ENCODE results near the gene REC8. TPM values are rescaled to one million over a fixed set of nuclear protein-coding genes. Genes with fewer than 3 reads are reported as not detected.

Gene REC8, protein sequence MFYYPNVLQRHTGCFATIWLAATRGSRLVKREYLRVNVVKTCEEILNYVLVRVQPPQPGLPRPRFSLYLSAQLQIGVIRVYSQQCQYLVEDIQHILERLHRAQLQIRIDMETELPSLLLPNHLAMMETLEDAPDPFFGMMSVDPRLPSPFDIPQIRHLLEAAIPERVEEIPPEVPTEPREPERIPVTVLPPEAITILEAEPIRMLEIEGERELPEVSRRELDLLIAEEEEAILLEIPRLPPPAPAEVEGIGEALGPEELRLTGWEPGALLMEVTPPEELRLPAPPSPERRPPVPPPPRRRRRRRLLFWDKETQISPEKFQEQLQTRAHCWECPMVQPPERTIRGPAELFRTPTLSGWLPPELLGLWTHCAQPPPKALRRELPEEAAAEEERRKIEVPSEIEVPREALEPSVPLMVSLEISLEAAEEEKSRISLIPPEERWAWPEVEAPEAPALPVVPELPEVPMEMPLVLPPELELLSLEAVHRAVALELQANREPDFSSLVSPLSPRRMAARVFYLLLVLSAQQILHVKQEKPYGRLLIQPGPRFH
- 26.2 TPM for polyA plus RNA-seq (2013, experiment 1 of 2)
- 40.6 TPM for polyA plus RNA-seq (2013, experiment 2 of 2)

DNA sequence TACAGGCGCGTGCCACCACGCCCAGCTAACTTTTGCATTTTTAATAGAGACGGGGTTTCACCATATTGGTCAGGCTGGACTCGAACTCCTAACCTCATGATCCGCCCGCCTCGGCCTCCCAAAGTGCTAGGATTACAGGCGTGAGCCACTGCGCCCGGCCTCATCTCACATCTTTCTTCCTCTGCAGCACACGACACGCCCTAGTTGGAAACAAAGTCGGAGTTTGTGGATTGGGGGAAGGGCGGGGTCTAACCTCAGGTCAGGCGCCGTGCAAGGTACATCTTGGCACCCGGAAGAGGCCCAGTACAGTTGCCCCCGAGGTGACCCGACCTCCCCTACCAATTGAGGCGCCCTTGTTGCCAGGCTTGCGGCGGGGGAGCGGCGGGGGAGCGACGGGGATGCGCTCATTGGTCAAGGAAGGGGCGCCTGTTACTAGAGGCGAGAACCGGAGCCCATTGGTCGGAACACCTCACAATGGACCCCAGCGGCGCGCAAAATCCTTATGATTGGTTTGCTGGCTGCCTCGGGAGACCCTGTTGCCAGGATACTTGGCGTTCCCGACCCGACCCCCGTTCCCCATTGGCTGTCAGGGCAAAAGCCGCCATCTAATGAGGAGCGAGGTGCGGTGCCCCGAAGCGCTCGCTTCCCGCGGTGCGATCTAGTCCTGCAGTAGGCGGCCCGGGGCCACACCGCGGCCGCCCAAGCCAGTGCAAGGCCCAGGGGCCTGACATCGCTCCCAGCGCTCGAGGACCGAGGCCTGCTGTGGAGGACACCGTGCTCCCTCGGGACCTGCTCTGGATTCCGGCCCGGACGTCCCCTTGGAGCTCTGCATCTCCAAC is at the start of gene REC8:
Gene REC8, plus strand, starts transcription at position 659 of the 839 bp plus-strand sequence. CDS start 473 bp downstream, outside the sequence.
- H3K27me3 ChIP-seq (ENCODE audit: insufficient read depth, low read length) = no peaks in the 10 kb centered on the region
- 12% methylated on average over 63 of the region's 63 CpGs for WGBS
- H3K9ac ChIP-seq (ENCODE audit: low read depth, low read length) = no peak within 1 kb of the TSS; the same call in 1 of the 2 replicates
- H3K4me1 ChIP-seq (ENCODE audit: insufficient read depth, low read length) = no peaks in the 10 kb centered on the region
- H3K36me3 ChIP-seq (ENCODE audit: insufficient read depth, low read length) = peaks cover 13% of the 10 kb centered on the region
- H3K9me3 ChIP-seq (ENCODE audit: insufficient read depth, low read depth, low read length) = no peaks in the 10 kb centered on the region
- H3K27ac ChIP-seq (ENCODE audit: low read depth, low read length) = no peak within 1 kb of the TSS; the same call in 1 of the 2 replicates
- peak within 1 kb of the TSS; percentile 70 for H3K4me3 ChIP-seq (ENCODE audit: low read length)

DNA sequence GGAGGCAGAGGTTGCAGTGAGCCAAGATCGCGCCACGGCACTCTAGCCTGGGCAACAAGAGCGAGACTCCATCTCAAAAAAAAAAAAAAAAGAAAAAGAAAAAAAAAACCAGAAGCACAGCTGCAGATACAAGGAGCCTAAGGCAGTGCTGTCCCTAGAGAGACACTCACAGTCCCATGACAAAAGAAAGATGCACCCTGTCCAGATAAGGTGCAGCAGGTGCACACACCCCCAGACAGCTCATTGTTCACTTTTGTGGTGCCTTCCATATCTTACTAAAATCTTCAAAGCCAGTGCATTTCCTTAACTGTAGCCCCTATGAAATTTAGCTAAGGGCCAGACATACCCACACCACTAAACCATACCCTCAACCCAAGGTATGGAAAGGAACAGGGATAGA is 49.5 kb upstream of the REC8 start:
- H3K9ac ChIP-seq (ENCODE audit: low read depth, low read length) = no peak overlapping the region
- no peaks in the 10 kb centered on the region for H3K27me3 ChIP-seq (ENCODE audit: insufficient read depth, low read length)
- no peak overlapping the region for H3K27ac ChIP-seq (ENCODE audit: low read depth, low read length)
- H3K36me3 ChIP-seq (ENCODE audit: insufficient read depth, low read length) = peaks cover 55% of the 10 kb centered on the region
- H3K4me1 ChIP-seq (ENCODE audit: insufficient read depth, low read length) = no peaks in the 10 kb centered on the region
- H3K4me3 ChIP-seq (ENCODE audit: low read length) = no peak overlapping the region
- 98% methylated on average over 4 of the region's 4 CpGs for WGBS
- H3K9me3 ChIP-seq (ENCODE audit: insufficient read depth, low read depth, low read length) = no peaks in the 10 kb centered on the region

DNA sequence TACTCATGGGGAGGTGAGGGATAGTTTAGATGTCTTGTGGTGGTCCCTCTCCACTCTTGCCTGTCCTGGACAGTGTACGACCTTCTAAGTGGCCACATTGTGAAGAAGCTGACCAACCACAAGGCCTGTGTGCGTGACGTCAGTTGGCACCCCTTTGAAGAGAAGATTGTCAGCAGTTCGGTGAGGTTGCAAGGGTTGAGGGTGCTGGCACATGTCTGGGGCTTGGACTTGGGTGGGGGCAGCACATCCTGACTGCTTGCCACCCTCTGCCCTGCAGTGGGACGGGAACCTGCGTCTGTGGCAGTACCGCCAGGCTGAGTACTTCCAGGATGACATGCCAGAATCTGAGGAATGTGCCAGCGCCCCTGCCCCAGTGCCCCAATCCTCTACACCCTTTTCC is 49.0 kb upstream of the REC8 start:
- Histone ChIP-seq H3K27ac (ENCODE audit: low read depth, low read length) (no peak overlapping the region), H3K4me1 (ENCODE audit: insufficient read depth, low read length) (no peaks in the 10 kb centered on the region), H3K9ac (ENCODE audit: low read depth, low read length) (no peak overlapping the region), H3K36me3 (ENCODE audit: insufficient read depth, low read length) (peaks cover 51% of the 10 kb centered on the region), H3K4me3 (ENCODE audit: low read length) (no peak overlapping the region), H3K27me3 (ENCODE audit: insufficient read depth, low read length) (no peaks in the 10 kb centered on the region), H3K9me3 (ENCODE audit: insufficient read depth, low read depth, low read length) (no peaks in the 10 kb centered on the region)
- WGBS = 91% methylated on average over 8 of the region's 8 CpGs

DNA sequence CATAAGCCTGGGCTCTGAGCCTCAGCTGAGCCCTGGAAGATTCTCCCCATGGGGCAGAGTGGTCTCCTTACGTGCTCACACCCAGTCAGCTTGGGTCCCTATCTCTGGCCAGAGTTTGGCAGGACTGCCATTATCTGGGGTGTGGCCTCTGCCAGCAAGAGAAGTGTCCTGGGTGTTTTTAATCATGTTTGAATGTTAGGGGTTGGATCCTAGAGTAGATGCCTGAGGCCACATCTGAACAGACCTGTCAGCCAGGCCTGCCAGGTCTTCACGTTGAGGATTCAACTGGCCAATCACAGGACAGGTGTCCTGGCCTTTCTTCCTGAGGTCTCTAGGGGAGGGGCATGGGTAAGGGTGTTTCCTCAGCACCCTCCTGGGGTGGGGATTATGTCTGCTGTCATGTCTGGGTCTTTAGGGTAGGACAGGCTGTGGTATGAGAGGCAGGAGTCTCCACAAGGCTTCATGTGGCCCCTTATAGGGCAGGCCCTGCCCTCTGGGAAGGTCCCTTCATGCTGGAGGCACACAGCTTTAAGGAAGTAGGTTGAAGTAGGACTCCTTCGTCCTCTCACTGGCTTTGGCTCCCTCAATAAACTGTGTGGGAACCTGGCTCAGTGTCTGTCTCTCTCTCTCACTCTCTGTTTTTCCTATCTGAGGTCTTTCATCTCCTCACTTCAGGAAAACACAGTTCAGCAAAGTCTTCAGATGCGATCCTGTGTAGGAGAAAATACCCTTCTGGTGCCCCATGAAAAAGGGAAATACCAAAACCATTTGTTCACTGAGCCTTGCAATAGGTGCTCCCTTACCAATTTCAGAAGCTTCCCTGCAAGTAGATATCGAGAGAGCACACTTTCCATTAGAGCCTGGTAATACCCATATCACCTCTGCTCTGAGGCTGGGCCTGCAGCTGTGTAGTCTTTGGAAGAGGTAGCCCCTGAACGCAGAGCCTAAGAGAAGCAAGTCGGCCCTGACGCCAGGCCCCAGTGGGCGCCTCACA is 48.2 kb upstream of the REC8 start:
- Histone ChIP-seq H3K36me3 (ENCODE audit: insufficient read depth, low read length) (peaks cover 42% of the 10 kb centered on the region), H3K4me3 (ENCODE audit: low read length) (no peak overlapping the region), H3K9ac (ENCODE audit: low read depth, low read length) (no peak overlapping the region), H3K27me3 (ENCODE audit: insufficient read depth, low read length) (no peaks in the 10 kb centered on the region), H3K27ac (ENCODE audit: low read depth, low read length) (no peak overlapping the region), H3K4me1 (ENCODE audit: insufficient read depth, low read length) (no peaks in the 10 kb centered on the region), H3K9me3 (ENCODE audit: insufficient read depth, low read depth, low read length) (no peaks in the 10 kb centered on the region)
- WGBS = 88% methylated on average over 9 of the region's 9 CpGs

DNA sequence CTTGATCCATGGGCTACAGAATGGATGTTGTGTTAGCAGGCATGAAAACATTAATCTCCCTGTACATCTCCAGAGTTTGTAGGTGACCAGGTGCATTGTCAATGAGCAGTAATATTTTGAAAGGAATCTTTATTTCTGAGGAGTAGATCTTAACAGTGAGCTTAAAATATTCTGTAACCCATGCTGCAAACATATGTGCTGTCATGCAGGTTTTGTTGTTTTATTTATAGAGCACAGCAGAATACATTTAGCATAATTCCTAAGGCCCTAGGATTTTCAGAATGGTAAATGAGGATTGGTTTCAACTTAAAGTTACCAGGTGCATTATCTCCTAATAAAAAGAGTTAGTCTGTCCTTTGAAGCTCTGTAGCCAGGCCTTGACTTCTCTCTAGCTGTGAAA is 44.9 kb upstream of the REC8 start:
- H3K9me3 ChIP-seq (ENCODE audit: insufficient read depth, low read depth, low read length) = no peaks in the 10 kb centered on the region
- H3K27ac ChIP-seq (ENCODE audit: low read depth, low read length) = no peak overlapping the region
- no peaks in the 10 kb centered on the region for H3K27me3 ChIP-seq (ENCODE audit: insufficient read depth, low read length)
- no peak overlapping the region for H3K4me3 ChIP-seq (ENCODE audit: low read length)
- no peaks in the 10 kb centered on the region for H3K4me1 ChIP-seq (ENCODE audit: insufficient read depth, low read length)
- peaks cover 16% of the 10 kb centered on the region for H3K36me3 ChIP-seq (ENCODE audit: insufficient read depth, low read length)
- no peak overlapping the region for H3K9ac ChIP-seq (ENCODE audit: low read depth, low read length)

DNA sequence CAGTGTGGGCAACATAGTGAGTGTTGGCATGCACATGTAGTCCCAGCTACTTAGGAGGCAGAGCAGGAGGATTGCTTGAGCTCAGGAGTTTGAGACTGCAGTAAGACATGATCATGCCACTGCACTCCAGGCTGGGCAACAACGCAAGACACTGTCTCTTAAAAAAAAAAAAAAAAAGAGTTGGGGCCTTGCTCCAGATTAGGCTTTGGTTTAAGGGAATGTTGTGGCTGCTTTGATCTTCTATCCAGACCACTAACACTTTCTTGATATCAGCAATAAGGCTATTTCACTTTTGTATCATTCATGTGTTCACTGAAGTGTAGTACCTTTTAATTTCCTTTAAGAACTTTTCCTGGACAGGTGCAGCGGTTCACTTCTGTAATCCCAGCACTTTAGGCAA is 44.2 kb upstream of the REC8 start:
- Histone ChIP-seq H3K36me3 (ENCODE audit: insufficient read depth, low read length) (peaks cover 12% of the 10 kb centered on the region), H3K27me3 (ENCODE audit: insufficient read depth, low read length) (no peaks in the 10 kb centered on the region), H3K9me3 (ENCODE audit: insufficient read depth, low read depth, low read length) (no peaks in the 10 kb centered on the region), H3K9ac (ENCODE audit: low read depth, low read length) (no peak overlapping the region), H3K4me3 (ENCODE audit: low read length) (no peak overlapping the region), H3K27ac (ENCODE audit: low read depth, low read length) (no peak overlapping the region), H3K4me1 (ENCODE audit: insufficient read depth, low read length) (no peaks in the 10 kb centered on the region)
- 99% methylated on average over 2 of the region's 2 CpGs for WGBS

DNA sequence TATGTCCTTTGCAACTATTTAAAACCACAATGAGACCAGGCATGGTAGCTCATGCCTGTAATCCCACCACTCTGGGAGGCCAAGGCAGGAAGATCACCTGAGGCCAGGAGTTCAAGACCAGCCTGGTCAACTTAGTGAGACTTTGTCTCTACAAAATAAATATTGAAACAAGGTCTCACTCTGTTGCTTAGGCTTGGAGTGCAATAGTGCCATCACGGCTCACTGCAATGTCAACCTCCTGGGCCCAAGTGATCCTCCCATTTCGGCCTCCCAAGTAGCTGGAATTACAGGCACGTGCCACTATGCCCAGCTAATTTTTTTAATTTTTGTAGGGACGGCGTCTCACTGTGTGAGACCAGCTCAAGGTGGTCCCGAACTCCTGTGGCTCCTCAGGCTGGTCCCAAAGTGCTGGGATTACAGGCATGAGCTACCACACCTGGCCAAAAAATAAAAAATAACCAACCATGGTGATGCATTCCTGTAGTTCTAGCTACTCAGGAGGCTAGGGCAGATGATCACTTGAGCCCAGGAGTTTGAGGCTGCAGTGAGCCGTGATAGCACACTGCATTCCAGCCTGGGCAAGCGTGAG is 42.4 kb upstream of the REC8 start:
- no peaks in the 10 kb centered on the region for H3K4me1 ChIP-seq (ENCODE audit: insufficient read depth, low read length)
- no peak overlapping the region for H3K9ac ChIP-seq (ENCODE audit: low read depth, low read length)
- 90% methylated on average over 7 of the region's 8 CpGs for WGBS
- H3K36me3 ChIP-seq (ENCODE audit: insufficient read depth, low read length) = no peaks in the 10 kb centered on the region
- no peak overlapping the region for H3K4me3 ChIP-seq (ENCODE audit: low read length)
- no peaks in the 10 kb centered on the region for H3K9me3 ChIP-seq (ENCODE audit: insufficient read depth, low read depth, low read length)
- H3K27ac ChIP-seq (ENCODE audit: low read depth, low read length) = no peak overlapping the region
- H3K27me3 ChIP-seq (ENCODE audit: insufficient read depth, low read length) = no peaks in the 10 kb centered on the region

DNA sequence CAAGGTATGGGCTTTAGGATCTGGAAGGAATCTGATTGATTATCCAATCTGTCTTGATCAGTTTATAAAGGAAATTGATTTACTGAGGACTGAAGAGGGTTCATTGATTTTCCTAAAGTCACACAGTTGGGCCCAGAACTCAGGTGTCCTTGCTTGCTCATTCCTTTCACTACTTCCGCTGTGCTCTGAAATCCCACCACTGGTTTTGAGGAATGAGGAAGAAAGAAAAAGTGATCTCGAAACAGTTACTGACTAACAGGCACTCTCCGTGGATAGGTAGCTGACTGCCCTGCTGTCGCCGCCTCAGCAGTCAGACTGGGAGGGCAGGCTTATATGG is 41.5 kb upstream of the REC8 start, which contains the start of gene FITM1:
Gene FITM1, plus strand, starts transcription at position 280 of the 337 bp plus-strand sequence. CDS start 905 bp downstream, outside the sequence.
- Histone ChIP-seq H3K9ac (ENCODE audit: low read depth, low read length) (no peak within 1 kb of the TSS), H3K27me3 (ENCODE audit: insufficient read depth, low read length) (no peaks in the 10 kb centered on the region), H3K4me1 (ENCODE audit: insufficient read depth, low read length) (no peaks in the 10 kb centered on the region), H3K36me3 (ENCODE audit: insufficient read depth, low read length) (no peaks in the 10 kb centered on the region), H3K27ac (ENCODE audit: low read depth, low read length) (no peak within 1 kb of the TSS), H3K9me3 (ENCODE audit: insufficient read depth, low read depth, low read length) (no peaks in the 10 kb centered on the region), H3K4me3 (ENCODE audit: low read length) (no peak within 1 kb of the TSS)
- 90% methylated on average over 5 of the region's 5 CpGs for WGBS

DNA sequence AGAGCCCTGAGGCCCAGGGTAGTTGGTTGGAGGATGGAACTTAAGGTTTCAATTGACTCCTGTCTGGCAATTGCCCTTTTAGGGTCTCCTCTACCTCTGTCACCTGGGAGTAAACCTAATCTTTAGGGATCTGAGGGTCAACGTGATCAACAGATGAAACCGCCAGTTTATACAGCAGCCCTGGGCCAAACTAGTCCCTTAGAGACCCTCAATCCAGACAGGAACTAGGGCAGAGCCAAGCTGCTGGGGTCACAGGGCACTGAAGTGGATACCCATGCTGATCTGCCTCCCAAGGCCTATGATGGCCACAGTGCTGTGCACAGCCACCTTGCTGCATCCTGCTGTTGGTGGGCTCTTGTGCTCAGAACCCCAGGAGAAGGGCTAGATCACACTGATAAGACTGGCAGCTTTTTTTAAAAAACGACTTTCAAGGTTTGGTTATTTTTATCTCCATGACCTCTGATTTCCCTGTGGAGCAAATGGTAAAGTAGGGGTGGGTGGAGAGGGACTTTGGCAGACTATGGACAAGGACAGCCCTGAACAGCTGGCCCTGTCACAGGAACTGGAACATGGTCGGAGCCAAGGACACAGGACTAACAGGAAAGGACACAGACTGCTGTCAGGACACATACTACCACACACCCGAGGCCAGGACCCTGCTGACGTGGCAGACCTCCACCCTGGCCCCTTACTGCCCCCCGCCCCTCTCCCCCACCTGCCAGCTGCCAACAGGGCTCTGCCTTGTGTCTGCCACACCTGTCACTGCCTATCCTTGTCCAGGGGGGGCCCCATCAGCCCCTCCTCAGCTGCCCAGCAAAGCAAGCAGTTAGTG is 40.9 kb upstream of the REC8 start:
- WGBS = 87% methylated on average over 7 of the region's 7 CpGs
- Histone ChIP-seq H3K4me1 (ENCODE audit: insufficient read depth, low read length) (no peaks in the 10 kb centered on the region), H3K9ac (ENCODE audit: low read depth, low read length) (no peak overlapping the region)

More for the DNA sequence above, 40.9 kb upstream of the REC8 start:
- Histone ChIP-seq H3K27ac (ENCODE audit: low read depth, low read length) (no peak overlapping the region), H3K36me3 (ENCODE audit: insufficient read depth, low read length) (no peaks in the 10 kb centered on the region), H3K27me3 (ENCODE audit: insufficient read depth, low read length) (no peaks in the 10 kb centered on the region), H3K9me3 (ENCODE audit: insufficient read depth, low read depth, low read length) (no peaks in the 10 kb centered on the region), H3K4me3 (ENCODE audit: low read length) (no peak overlapping the region)
